NCI-H146 treated with DMSO at 0.1 percent for 48 hours (cell line): ENCODE data around the gene FCAR.
"Not testable (repeated sequence)": the region's sequence is repeated elsewhere in the genome, so short reads cannot be mapped to it uniquely, and the experiment has no call there.

Source experiments
- DNase-seq: peaks from one replicate; lab custom pipeline; 2025; ENCODE audit not compliant: unreplicated experiment; lab: John Stamatoyannopoulos, UW

Gene FCAR

GRCh38 chr19:54873990-54874389, at the start of gene FCAR:
FCAR (plus strand) TSS chr19:54874235; CDS start chr19:54874290, 55 bp downstream.
- no peak for DNase-seq

DNA sequence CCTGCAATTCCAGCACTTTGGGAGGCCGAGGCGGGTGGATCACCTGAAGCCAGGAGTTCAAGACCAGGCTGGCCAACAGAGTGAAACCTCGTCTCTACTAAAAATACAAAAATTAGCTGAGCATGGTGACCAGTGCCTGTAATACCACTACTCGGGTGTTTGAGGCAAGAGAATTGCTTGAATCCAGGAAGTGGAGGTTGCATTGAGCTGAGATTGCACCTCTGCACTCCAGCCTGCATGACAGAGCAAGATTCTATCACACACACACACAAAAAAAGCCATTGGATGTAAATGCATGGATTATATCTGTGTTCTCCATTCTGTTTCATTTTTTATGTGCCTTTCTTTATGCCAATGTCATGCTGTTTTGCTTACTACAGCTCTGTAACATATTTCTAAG, 49.6 kb upstream of the FCAR start:
- DNase-seq = not testable (repeated sequence)

- not testable (repeated sequence) for DNase-seq
Observed at GRCh38 chr19:54825326-54825725, 48.7 kb upstream of the FCAR start.

- DNase-seq = not testable (repeated sequence)
Observed at GRCh38 chr19:54828064-54828463, 46.0 kb upstream of the FCAR start.

DNA sequence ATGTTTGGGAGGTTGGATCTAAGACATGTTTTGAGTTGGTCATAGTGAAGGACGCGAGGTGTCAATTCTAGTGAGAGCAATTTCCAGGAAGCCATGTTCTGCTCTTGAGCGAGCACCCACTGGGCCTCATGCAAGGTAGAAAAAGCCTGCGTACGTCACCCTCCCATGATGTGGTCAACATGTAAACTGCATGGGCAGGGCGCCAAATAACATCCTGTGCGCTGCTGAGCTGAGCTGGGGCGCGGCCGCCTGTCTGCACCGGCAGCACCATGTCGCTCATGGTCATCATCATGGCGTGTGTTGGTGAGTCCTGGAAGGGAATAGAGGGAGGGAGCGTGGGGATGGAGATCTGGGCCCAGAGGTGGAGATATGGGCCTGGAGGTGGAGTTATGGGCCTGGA, 41.5 kb upstream of the FCAR start, which contains the start of gene KIR2DS4:
Gene KIR2DS4 (plus strand): TSS at position 181 of the 400 bp plus-strand sequence.
- DNase-seq = not testable (repeated sequence)

DNA sequence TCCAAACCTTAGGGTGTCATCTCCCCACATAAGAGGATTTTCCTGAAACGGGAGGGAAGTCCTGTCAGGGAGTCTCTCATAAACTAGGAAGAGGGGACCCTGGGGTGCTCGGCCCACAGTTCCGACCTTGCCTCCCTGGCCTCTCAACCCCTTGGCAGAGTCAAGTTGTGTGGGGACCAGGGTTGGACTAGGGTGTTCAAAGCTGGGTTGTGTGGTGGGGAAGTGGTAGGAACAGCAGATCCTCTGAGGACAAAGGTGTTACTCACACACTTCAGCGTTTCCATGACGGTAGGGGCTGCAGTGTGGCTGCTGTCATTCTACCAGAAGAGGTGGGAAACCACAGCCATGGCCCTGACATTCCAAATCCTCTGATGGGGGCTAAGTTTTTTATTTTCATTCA, 38.9 kb upstream of the FCAR start:
- DNase-seq = not testable (repeated sequence)

GRCh38 chr19:54837522-54837921, 36.5 kb upstream of the FCAR start:
- DNase-seq = not testable (repeated sequence)

DNA sequence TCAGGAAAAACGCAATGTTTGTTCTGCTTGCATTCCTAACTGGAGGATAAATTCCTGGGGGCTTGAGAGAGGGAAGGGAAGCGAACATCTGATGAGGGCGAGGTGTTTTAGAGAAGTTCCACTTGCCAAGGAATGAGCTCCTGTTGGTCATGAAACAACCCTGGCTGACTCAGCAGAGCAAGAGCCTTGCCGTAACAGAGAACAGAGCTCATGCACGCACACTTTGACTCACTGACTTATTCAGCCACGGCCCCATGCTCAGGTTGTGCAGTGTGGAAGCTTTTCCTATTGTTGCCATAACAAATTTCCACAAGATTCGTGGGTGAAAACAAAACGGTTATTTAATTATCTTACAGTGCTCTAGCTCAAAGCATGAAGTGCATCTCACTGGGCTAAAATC, 30.9 kb upstream of the FCAR start:
- not testable (repeated sequence) for DNase-seq

GRCh38 chr19:54850061-54850640, 23.9 kb upstream of the FCAR start, which contains the start of gene KIR3DL2:
KIR3DL2 (plus strand) TSS chr19:54850443; CDS start chr19:54850476, 33 bp downstream.
- not testable (repeated sequence) for DNase-seq

DNA sequence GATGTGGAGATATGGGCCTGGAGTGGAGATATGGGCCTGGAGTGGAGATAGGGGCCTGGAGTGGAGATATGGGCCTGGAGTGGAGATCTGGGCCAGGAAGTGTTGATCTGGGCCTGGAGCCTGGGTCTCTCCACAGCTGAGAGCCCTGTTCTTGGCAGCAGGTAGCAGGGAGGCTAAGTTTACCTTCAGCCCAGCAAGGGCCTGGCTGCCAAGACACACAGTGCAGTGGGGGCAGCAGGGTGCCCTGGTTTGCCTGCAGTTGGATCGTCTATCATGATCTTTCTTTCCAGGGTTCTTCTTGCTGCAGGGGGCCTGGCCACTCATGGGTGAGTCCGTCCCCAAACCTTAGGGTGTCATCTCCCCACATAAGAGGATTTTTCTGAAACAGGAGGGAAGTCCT, 23.1 kb upstream of the FCAR start:
- DNase-seq = no peak

- DNase-seq = no peak
Observed at GRCh38 chr19:54851353-54851752, 22.7 kb upstream of the FCAR start.

- not testable (repeated sequence) for DNase-seq
Observed at GRCh38 chr19:54855241-54855640, 18.8 kb upstream of the FCAR start.

- DNase-seq = not testable (repeated sequence)
Observed at GRCh38 chr19:54858476-54858875, 15.6 kb upstream of the FCAR start.

DNA sequence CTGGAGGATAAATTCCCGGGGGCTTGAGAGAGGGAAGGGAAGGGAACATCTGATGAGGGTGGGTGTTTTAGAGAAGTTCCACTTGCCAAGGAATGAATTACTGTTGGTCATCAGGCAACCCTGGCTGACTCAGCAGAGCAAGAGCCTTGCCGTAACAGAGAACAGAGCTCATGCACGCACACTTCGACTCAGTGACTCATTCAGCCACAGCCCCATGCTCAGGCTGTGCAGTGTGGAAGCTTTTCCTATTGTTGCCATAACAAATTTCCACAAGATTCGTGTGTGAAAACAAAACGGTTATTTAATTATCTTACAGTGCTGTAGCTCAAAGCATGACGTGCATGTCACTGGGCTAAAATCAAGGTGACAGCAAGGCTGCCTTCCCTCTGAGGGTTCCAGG, 14.6 kb upstream of the FCAR start:
- DNase-seq = not testable (repeated sequence)

GRCh38 chr19:54863459-54863858, 10.6 kb upstream of the FCAR start:
- not testable (repeated sequence) for DNase-seq

- no peak for DNase-seq
Observed at GRCh38 chr19:54871696-54872095, 2.3 kb upstream of the FCAR start.

DNA sequence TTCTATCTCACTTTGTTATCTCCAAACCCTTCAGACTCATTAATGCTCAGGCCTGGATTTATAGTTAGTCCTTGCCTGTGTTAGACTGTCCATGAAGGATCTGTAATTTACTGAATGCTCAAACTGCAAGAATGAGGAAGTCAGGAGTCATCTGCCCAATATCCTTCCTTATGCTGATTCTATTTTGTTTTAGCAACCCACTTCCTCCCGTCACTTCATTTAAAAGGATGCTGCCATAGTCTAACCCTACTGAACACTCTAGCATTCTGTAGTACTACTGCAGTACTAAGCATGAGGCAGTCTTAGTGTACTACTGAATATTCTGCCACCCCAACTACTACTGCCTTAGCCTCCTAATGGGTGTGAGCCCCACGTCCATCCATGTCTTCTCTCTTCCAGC, 1.5 kb downstream of the FCAR start:
- no peak for DNase-seq

GRCh38 chr19:54877471-54877870, 3.4 kb downstream of the FCAR start:
- DNase-seq = no peak

DNA sequence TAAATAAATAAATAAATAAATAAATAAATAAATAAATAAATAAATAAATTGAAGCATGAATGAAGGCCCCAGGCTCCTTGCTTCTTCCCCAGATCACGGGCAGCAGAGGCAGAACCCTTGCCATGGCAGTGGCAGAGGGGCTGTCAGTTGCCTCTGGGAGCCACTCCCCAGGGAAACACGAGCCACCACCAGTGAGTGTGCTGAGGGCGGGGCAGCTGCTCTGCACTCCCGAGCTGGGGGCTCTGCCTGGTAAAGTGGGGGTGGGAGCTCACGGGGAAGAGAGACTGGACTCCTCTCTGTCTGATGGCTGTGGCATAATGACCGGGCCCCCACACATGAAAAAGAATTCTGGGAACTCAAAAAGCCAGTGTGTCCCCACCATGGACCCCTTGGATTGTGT, 7.8 kb downstream of the FCAR start:
- DNase-seq = no peak

GRCh38 chr19:54882758-54883157, 8.7 kb downstream of the FCAR start:
- no peak for DNase-seq

GRCh38 chr19:54883228-54883627, 9.2 kb downstream of the FCAR start:
- no peak for DNase-seq

DNA sequence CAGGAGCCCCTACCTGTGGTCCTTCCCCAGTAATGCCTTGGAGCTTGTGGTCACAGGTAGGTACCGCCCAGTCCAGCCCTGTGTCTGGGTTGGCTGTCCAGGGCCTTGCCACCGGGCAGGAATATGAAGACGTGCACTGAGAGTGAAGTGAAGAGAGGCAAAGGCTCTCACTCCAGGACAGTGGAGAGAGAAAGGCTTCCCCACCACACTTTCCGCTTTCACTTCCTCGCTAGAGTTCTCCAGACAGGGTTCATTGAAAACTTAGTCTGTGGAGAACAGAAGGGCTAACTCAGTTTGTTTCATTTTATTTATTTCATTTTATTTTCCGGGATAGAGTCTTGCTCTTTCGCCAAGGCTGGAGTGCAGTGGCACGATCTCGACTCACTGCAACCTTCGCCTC, 14.2 kb downstream of the FCAR start:
- no peak for DNase-seq

DNA sequence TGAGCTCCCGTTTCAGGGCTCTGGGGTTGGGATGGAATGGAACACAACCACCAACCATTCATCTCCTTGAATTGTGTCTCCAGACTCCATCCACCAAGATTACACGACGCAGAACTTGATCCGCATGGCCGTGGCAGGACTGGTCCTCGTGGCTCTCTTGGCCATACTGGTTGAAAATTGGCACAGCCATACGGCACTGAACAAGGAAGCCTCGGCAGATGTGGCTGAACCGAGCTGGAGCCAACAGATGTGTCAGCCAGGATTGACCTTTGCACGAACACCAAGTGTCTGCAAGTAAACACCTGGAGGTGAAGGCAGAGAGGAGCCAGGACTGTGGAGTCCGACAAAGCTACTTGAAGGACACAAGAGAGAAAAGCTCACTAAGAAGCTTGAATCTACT, 15.5 kb downstream of the FCAR start:
- DNase-seq = no peak
